GM18858 (cell line): Measurements from ENCODE around the gene ARHGEF2.
"Not testable (repeated sequence)": the region's sequence is repeated elsewhere in the genome, so short reads cannot be mapped to it uniquely, and the experiment has no call there.

ENCODE experiments used
- ATAC-seq: cut with Tn5 transposase; IDR thresholded peaks from one replicate; pipeline ENCODE4 v1.9.1; 2021; ENCODE audit not compliant: unreplicated experiment

Gene ARHGEF2

GRCh38 chr1:155946633-155947219 lies 31.6 kb downstream of the ARHGEF2 start:
- peak; percentile 13 for ATAC-seq

- no peak for ATAC-seq
These were observed 33.9 kb downstream of the ARHGEF2 start for GRCh38 chr1:155944444-155944799.

- ATAC-seq = no peak
These were observed 35.7 kb downstream of the ARHGEF2 start for GRCh38 chr1:155942578-155943141.

GRCh38 chr1:155941845-155942531 lies 36.4 kb downstream of the ARHGEF2 start:
- no peak for ATAC-seq

- ATAC-seq = no peak
These were observed 37.1 kb downstream of the ARHGEF2 start, which contains the start of gene RXFP4 for GRCh38 chr1:155940993-155941844. TSS of gene RXFP4 (plus strand) at chr1:155941638. CDS start at chr1:155941710, 72 bp downstream.

- no peak for ATAC-seq
These were observed 37.8 kb downstream of the ARHGEF2 start for GRCh38 chr1:155940482-155940992.

GRCh38 chr1:155938220-155938627 lies 40.1 kb downstream of the ARHGEF2 start:
- no peak for ATAC-seq

GRCh38 chr1:155934936-155935590 lies 43.3 kb downstream of the ARHGEF2 start:
- no peak for ATAC-seq

- peak; percentile 58 for ATAC-seq
These were observed 44.0 kb downstream of the ARHGEF2 start, which contains the start of gene KHDC4 for GRCh38 chr1:155934097-155934935. TSS of gene KHDC4 (minus strand) at chr1:155934413. CDS start at chr1:155934373, 40 bp downstream.

- no peak for ATAC-seq
These were observed 44.7 kb downstream of the ARHGEF2 start for GRCh38 chr1:155933591-155934096.

GRCh38 chr1:155932487-155932886 lies 45.9 kb downstream of the ARHGEF2 start:
- no peak for ATAC-seq

GRCh38 chr1:155932081-155932480 lies 46.3 kb downstream of the ARHGEF2 start:
- ATAC-seq = no peak

GRCh38 chr1:155931332-155932038 lies 46.9 kb downstream of the ARHGEF2 start:
- ATAC-seq = no peak

GRCh38 chr1:155930725-155931124 lies 47.6 kb downstream of the ARHGEF2 start:
- not testable (repeated sequence) for ATAC-seq

- no peak for ATAC-seq
These were observed 49.3 kb downstream of the ARHGEF2 start for GRCh38 chr1:155929057-155929456.

- ATAC-seq = no peak
These were observed 52.8 kb downstream of the ARHGEF2 start for GRCh38 chr1:155925506-155925905.

GRCh38 chr1:155920717-155921116 lies 57.6 kb downstream of the ARHGEF2 start:
- ATAC-seq = no peak

GRCh38 chr1:155919801-155920200 lies 58.5 kb downstream of the ARHGEF2 start:
- no peak for ATAC-seq

- no peak for ATAC-seq
These were observed 59.7 kb downstream of the ARHGEF2 start for GRCh38 chr1:155918660-155919059.
